Superior temporal gyrus (tissue), 1 donor: ENCODE results near the gene ANKRD37.
"Not testable (repeated sequence)": the region's sequence is repeated elsewhere in the genome, so short reads cannot be mapped to it uniquely, and the experiment has no call there.

Experiments
- DNase-seq: peaks from one replicate; pipeline ENCODE4 v3.0.0-alpha.2; 2016; ENCODE audit errors: extremely low spot score

ANKRD37 gene, protein sequence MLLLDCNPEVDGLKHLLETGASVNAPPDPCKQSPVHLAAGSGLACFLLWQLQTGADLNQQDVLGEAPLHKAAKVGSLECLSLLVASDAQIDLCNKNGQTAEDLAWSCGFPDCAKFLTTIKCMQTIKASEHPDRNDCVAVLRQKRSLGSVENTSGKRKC

GRCh38 chr4:185396724-185397385 lies at the start of gene ANKRD37:
TSS of gene ANKRD37 (plus strand) at chr4:185396841. CDS start at chr4:185396924, 83 bp downstream.
- DNase-seq: no peak

- DNase-seq: peak; percentile 55
These were observed 49.6 kb upstream of the ANKRD37 start for GRCh38 chr4:185346975-185347601.

DNA sequence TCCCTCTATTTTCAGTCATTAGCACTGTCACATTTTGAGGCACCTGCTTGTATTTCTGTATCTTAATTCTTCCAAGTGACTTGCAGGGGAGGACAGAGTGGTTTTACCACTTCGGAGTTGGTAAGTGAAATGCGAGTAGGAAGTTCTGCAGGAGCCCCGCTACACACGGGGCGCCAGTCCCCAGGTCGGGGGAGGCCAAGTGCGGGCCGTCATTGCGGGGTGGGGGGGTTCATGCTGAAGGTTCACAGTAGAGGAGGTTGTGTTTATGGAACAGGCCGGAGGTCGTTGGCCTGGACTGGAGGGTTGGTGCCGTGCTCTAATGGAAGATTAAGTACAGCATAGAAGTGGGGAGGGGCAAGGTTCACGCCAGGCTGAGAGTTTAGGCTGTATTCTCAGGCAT lies 45.0 kb upstream of the ANKRD37 start:
- DNase-seq: no peak

DNA sequence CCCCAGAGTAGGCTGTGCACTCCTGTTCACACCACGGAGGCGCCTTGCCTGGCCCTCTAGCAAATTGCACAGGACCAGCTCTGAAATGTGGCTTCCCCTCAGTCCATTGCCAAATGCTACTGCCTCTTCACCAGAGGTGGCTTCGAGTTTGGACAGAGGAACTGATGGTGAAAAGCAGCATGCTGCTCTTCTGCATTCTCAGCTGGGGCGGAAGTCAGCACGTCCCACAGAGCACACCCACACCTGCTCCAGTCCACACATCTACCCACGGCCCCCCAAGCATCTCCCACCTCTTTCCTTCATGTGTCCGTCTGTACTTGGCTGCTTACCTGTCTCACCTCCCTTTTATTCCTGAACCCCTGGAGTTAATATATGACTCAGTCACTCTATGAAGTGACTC lies 44.4 kb upstream of the ANKRD37 start:
- DNase-seq: no peak

- no peak for DNase-seq
These were observed 43.9 kb upstream of the ANKRD37 start for GRCh38 chr4:185352741-185353140.

DNA sequence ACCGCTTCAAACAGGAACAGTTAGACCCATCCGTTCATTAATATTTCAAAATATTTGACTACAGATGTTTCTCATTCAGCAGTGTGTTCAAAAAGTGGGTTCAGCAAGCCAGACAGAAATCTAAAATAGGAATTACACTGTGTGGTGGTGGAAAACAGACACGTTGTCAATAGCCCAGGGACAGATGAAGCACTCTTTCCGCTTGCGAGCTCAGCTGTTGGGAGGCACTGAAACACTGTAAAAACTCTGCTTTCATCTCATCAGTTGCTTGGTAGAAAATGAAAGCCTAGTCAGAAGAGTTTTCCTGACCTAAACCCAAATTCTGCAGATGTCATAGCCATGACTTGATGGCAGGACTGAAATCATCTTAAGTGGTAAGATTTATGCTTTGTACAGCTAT lies 39.4 kb upstream of the ANKRD37 start:
- no peak for DNase-seq

DNA sequence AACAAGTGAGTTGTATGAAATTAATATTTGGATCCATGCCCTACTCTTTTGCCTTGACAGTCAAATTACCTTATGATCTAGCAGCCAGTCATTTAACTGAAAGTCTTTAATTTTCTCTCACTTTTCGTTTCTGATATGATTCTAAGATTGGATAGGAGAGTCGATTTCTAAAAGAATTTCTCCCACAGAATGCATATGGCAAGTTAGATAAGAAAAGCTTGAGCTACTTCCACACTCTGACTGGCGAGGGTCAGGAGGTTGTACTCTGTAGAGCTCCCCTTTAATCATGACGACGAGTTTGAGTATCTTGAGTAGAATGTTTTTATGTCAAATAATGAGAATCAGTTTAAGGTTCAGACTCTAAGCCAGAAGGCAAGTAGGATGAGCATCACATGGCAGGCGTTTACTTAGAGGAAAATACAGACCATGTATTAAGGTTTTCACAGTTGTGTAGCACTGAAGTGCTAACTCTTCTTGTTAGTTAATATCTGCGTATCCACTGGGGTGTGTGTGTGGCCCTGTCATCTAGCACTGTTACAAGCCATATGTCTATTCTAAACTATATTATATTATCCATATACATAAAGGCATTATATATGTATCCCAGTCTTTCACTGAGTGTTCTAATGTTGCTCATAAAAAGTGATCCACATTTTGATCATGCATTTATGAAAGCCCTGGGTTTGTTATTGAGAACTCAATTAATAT lies 38.8 kb upstream of the ANKRD37 start:
- DNase-seq: no peak

DNA sequence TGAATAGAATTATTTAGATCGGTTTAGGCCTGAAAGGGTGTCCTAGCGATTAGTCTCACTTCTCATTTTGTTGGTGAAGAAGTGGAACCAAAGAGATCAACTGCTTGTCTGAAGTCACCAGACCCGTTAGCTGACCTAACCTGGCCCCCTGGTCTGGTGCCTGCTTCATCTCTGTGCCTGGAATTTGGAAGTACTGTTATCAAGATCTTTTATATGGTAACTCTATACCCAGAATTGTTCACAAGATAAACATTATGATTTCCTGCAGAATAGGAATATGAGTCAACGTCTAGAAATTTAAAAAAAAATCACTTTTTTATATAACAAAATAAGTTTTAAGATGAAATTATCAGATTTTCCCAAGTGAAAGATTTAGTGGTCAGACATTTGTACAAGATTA lies 38.1 kb upstream of the ANKRD37 start:
- DNase-seq: no peak

DNA sequence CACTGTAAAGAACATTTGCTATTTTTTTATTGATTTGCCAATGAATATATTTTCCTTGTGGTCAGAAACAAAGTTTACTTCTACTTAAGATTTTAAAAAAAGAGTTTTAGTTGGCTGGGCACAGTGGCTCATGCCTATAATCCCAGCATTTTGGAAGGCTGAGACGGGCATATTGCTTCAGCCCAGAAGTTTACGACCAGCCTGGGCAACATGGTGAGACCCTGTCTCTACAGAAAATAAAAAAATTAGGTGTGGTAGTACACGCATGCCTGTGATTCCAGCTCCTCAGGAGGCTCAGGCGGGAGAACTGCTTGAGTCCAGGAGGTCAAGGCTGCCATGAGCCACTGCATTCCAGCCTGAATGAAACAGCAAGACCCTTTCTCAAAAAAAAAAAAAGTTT lies 37.7 kb upstream of the ANKRD37 start:
- DNase-seq: no peak

GRCh38 chr4:185359767-185360446 lies 36.7 kb upstream of the ANKRD37 start:
- DNase-seq: no peak

DNA sequence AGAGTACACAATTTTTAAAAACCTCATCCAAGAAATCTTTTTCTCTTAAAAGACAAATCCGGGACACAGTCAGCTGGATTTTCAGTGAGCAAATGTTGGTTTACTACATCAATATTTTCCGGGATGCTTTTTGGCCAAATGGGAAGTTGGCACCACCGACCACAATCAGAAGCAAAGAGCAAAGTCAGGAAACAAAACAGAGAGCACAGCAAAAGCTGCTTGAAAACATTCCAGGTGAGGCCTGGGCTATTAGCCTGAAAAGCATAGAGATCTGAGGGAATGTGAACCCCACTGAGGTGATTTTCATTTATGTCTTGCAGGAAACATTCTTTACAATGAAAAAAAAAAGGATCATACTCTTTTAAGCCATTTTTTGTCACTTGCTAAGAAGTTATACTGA lies 34.8 kb upstream of the ANKRD37 start:
- no peak for DNase-seq

DNA sequence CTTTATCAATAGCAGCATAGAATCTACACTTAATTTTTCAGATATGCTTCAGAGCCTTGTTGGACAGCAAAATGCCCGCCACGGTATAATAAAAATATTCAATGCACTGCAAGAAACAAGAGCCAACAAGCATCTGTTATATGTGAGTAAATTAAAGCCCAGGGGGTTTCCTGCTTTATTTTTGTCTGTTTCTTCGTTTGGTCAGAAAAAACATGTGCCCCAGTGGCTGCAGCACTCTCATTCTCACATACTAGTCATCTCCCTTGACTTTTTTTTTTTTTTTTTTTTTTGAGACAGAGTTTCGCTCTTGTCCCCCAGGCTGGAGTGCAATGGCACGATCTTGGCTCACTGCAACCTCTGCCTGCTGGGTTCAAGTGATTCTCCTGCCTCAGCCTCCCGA lies 34.1 kb upstream of the ANKRD37 start:
- not testable (repeated sequence) for DNase-seq

GRCh38 chr4:185363251-185363650 lies 33.4 kb upstream of the ANKRD37 start:
- no peak for DNase-seq

- no peak for DNase-seq
These were observed 31.8 kb upstream of the ANKRD37 start for GRCh38 chr4:185364886-185365285.

DNA sequence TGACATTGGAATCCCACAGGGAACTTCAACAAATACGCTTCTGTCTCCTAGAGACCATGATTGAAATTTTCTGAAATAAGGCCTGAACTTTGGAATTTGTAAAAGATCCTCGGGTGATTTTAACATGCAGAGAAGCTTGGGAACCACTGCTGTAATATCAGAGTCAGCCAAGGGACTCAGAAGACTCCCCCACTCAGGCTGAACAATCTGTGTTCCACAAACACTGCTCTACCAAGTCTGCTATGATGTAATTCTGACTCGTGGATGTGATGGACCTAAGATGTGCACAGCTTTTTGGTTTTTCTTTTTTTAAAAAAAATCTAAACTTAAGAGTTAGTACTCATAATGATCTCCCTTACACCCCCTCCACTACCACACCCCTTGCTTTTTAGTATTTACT lies 26.9 kb upstream of the ANKRD37 start:
- DNase-seq: no peak

DNA sequence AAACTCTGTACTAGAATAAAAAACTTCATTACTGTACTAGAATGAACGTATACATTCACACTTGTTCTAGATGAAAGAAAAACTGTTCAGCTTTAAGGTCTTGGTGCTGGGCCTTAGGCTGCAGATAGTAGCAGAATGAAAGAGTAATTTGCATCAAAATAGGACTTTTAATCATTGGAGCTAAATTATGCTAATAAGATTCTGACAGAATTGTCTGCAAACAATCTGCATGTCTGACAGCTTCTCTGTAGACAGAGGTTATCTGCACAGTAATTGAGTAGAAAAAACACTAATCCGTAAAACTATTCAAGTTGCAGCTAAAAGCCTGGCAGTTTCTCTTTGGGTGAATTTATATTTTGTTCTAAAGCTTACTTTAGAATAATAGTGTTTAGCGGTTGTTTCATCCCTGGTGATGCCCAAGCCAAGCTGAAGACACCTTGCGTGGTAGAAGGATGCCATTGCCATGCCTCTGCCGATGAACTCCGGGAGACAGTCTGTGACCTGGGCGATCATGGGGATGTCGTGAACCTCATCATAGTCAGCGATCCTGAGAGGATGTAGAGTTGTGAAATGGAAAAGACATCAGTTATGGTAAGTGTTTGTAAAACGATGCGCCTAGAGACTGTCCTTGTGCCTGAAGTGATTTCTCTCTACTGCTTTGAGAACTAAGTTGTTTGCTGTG lies 26.2 kb upstream of the ANKRD37 start:
- DNase-seq: no peak

GRCh38 chr4:185371702-185372101 lies 24.9 kb upstream of the ANKRD37 start:
- no peak for DNase-seq

DNA sequence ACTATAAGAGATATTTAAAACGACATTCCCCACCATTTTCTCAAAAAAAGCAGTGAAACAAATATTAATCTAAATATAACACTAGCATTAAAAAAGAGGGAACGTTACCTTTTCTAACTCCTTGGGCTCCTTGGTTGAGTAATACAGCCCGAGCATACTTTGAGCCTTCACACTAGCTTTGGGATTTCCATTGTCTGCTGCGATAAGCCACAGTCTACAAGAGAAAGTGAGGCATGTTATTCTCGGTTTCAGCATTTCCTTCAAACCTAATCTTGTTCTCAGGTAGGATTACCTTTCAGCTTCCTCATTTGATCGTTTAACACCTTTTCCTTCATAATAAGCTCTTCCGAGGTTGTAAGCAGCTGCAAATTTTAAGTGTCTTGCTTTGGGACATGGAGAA lies 22.6 kb upstream of the ANKRD37 start:
- DNase-seq: no peak

DNA sequence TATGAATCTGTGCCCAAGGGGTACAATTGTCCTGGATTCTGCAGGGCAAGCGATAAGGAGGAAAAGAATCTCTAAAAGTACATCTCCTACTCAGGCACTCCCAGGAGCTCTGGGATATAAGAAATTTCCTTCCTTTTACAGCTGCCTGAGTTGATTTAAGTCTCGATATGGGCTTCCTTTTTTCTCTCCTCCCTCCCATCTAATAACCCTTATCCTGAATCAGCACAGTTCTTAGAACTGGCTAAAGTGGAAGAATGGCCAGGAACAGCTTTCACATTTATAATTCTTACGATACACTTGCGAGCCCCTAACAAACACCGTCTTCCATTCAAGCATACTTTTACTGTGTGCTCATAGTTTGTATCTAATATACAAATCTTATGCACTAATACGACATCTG lies 22.1 kb upstream of the ANKRD37 start:
- DNase-seq: no peak

DNA sequence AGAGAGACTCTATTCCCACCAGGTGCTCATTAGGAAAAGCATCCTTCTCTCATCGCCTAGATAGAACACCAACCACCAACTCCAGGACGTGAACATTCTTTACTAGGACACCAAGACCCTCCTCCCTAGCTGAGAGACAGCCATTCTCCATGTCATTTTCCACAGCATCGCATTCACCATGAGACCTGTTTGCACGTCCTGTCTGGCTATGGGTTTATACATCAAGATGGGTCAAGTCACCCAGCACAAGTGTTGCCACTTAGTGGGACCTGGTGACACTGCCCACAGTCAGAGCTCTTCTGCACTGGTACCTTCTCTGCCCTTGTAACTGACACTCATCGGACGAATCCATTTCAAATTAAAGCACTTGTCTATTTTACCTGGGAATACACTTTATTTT lies 18.4 kb upstream of the ANKRD37 start:
- no peak for DNase-seq
